ENCODE data around the gene DDX28. TPM values are rescaled to one million over a fixed set of nuclear protein-coding genes. Genes with fewer than 3 reads are reported as not detected.

The DDX28 gene
- total and polyA plus RNA-seq, 2 of the 8 experiments (the other 6 are each of a cell fraction or from before 2014, with no cell fraction given): 16.8 to 28.1 TPM

DNA sequence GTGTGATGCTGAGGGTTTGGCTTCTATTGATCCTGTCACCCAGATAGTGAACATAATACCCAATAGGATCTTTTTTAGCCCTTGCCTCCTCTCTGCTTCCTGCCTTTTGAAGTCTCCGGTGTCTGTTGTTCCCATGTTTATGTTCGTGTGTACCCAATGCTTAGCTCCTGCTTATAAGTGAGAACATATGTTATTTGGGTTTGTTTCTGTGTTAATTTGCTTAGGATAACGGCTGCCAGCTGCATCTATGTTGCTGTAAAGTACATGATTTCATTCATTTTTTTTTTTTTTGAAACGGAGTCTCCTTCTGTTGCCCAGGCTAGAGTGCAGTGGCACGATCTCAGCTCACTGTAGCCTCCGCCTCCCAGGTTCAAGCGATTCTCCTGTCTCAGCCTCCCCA is 23.1 kb upstream of the DDX28 start:
- Histone ChIP-seq H2BK5ac (ENCODE audit: low read depth, low read length) (no peak overlapping the region), H2AK5ac (ENCODE audit: low read depth, low read length) (no peak overlapping the region), H2BK120ac (replicated peaks; ENCODE audit: low read depth, low read length) (no peak overlapping the region), H3K36me3 (ENCODE audit: control insufficient read depth in 2 of 4, insufficient read depth in 4 of 4, low read length in 3 of 4) (peaks cover 0 to 9% (median 5%) of the 10 kb centered on the region in 4 experiments; a peak in 4 of 8 replicates), H4K20me1 (replicated peaks in 1 of 2; ENCODE audit: control insufficient read depth in 1 of 2, insufficient read depth in 2 of 2, low read length in 2 of 2) (no peaks in the 10 kb centered on the region), H4K8ac (ENCODE audit: extremely low read depth, insufficient read depth, low read length) (no peak overlapping the region), H2BK12ac (ENCODE audit: low read depth, low read length) (no peak overlapping the region), H2AFZ (ENCODE audit: low read length) (no peak overlapping the region), H3K18ac (ENCODE audit: extremely low read depth, low read length) (no peak overlapping the region), H3K4me3 (ENCODE audit: extremely low read depth in 1 of 4, insufficient read depth in 2 of 4, low read depth in 3 of 4, low read length in 4 of 4) (no peak overlapping the region), H3K27ac (ENCODE audit: low read depth, low read length) (no peak overlapping the region), H3K4ac (replicated peaks; ENCODE audit: insufficient read length, low read depth, low read length) (no peak overlapping the region), H3K79me2 (ENCODE audit: control insufficient read depth in 1 of 2, insufficient read depth in 2 of 2, low read length in 2 of 2) (no peaks in the 10 kb centered on the region), H3K4me2 (ENCODE audit: insufficient read depth in 1 of 2, low read depth in 2 of 2, low read length in 2 of 2) (no peak overlapping the region), H2BK15ac (ENCODE audit: low read length) (no peak overlapping the region), H3K79me1 (ENCODE audit: low read depth, low read length) (peaks cover 5% of the 10 kb centered on the region), H3K23ac (ENCODE audit: insufficient read length) (no peak overlapping the region), H4K5ac (ENCODE audit: insufficient read length, low read depth, low read length) (no peak overlapping the region), H3K14ac (ENCODE audit: insufficient read length) (no peak overlapping the region), H3K27me3 (replicated peaks in 1 of 4; ENCODE audit: control insufficient read depth in 3 of 4, extremely low read depth in 1 of 4, insufficient read depth in 3 of 4, low read length in 3 of 4) (no peaks in the 10 kb centered on the region), H3K23me2 (ENCODE audit: low read depth, low read length) (no peaks in the 10 kb centered on the region), H3K56ac (replicated peaks; ENCODE audit: insufficient read length, low read depth, low read length) (no peak overlapping the region), H3K9ac (replicated peaks in 1 of 4; ENCODE audit: extremely low read depth in 1 of 4, low read depth in 3 of 4, low read length in 3 of 4) (no peak overlapping the region), H3K9me3 (ENCODE audit: insufficient read depth in 2 of 2, low read depth in 1 of 2, low read length in 1 of 2) (no peaks in the 10 kb centered on the region), H2BK20ac (ENCODE audit: low read length) (no peak overlapping the region), H4K91ac (replicated peaks; ENCODE audit: insufficient read length, low read length) (no peak overlapping the region), H3K4me1 (replicated peaks in 1 of 4; ENCODE audit: control insufficient read depth in 3 of 4, insufficient read depth in 4 of 4, low read length in 3 of 4) (no peaks in the 10 kb centered on the region)
- POLR2A ChIA-PET (ENCODE audit: partially characterized antibody): interaction anchor here (0.6 to 0.8 kb wide), 2 partner anchors 23 to 78 kb away, joined by 3 to 4 read pairs; partner anchors contain the start of genes DDX28, DUS2 and SLC12A4
- WGBS, 2 experiments (ENCODE audit: extremely low coverage in 1 of 2, insufficient coverage in 1 of 2, insufficient read length in 1 of 2, insufficient replicate concordance in 2 of 2, low coverage in 1 of 2, low lambda C conversion rate in 2 of 2, missing lambda C conversion rate in 1 of 2): 96% methylated on average over 7 of the region's 7 CpGs; no CpG with 5 or more reads in 1 of the 2 experiments
- DNase-seq (ENCODE audit: low read depth in 1 of 2, low spot score in 2 of 2) (no peak), FAIRE-seq (no peak)
- CTCF ChIA-PET (ENCODE audit: partially characterized antibody): interaction anchor here (0.6 to 1.7 kb wide), 3 partner anchors 9 to 794 kb away, joined by 3 to 5 read pairs (median 4); no protein-coding TSS in a partner anchor
- no peak for TF ChIP-seq FOSL1 (IDR thresholded peaks at IDR 0.05; ENCODE audit: insufficient read depth, low read depth, low read length)
- TF ChIP-seq NANOG (IDR thresholded peaks at IDR 0.05; ENCODE audit: insufficient read depth, low read depth, low read length, poor library complexity, severe bottlenecking): no peak
- TF ChIP-seq CHD2 (IDR thresholded peaks at IDR 0.05; ENCODE audit: low read length): no peak
- no peak for TF ChIP-seq BACH1 (IDR thresholded peaks at IDR 0.05; ENCODE audit: low read length)
- no peak for TF ChIP-seq MAFK (IDR thresholded peaks at IDR 0.05; ENCODE audit: low read depth, low read length)
